Stimulated activated CD4-positive, alpha-beta T cell treated with anti-CD3 and anti-CD28 coated beads, TNF-alpha, amount 100 ng/mL, for 48 hours (primary cell): ENCODE measurements around the gene NHP2.
"Not testable (repeated sequence)": the region's sequence is repeated elsewhere in the genome, so short reads cannot be mapped to it uniquely, and the experiment has no call there.

Experiments used
- DNase-seq, 3 donors: peaks; one replicate each; pipeline ENCODE4 v3.0.0-alpha.2; 2020; ENCODE audit warnings: low read depth in 3 of 3

NHP2 gene

DNA sequence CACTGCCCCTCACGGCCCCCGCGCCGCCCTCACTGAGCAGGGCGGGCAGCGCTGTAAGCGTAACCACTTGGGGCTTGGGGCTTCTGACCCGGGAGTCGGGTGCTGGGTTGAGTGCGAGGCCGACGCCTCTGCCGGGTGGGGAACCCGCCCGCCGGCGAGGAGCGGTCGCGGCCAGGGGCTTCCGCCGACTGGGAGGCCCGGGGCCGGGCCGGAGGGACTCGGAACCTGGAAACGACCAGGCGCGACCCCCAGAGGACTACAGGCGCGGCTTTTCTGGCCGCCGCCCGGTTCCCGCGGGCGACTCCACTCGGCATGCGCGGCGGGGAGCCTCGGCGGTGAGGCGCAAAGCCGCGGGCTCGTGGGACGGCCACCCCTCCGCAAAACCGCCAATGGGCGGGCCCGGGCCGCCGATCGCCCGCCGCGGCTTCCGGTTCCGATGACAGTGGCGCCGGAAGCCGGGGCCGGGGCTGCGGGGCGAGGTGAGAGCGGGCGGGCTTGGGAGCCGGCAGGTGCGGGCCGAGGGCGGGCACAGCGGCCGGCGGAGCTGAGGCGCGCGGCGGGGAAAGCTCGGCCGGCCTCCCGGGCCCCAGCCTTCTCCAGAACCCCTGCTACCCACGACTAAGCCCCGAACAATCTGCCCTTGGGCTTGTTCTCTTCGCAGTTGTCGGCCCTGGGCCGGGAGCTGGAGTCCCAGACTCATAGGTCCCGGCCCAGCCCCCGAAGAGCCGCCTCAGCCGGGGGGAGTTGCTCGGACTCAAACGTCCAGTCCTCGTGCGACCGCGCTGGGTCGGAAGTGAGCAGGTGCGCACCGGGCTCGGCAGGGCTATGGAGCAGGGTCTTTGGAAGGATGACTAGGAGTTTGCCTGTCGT lies 22.9 kb downstream of the NHP2 start, which contains the start of gene RMND5B:
Gene RMND5B (plus strand): TSS at position 439 of the 870 bp plus-strand sequence. CDS start 7,106 bp downstream, outside the sequence.
- peak; percentile 69 to 86 (median 73) for DNase-seq

DNA sequence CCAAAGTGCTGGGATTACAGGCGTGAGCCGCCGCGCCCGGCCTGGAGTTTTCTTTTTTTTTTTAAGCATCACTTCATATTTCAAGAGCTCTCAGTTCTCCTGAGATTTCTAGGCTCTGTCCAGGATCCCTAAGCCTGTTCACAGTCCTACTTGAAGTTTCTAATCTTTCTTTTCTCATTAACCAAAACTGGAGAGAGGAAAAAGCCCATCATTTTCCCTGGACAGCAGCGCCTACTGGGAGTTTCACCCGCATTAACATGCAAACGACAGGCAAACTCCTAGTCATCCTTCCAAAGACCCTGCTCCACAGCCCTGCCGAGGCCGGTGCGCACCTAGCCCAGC lies 23.5 kb downstream of the NHP2 start:
- DNase-seq, result not testable (repeated sequence)

GRCh38 chr5:178129296-178129695 lies 24.4 kb downstream of the NHP2 start:
- DNase-seq, result no peak

GRCh38 chr5:178127300-178128009 lies 26.2 kb downstream of the NHP2 start:
- not testable (repeated sequence) for DNase-seq

- DNase-seq, result no peak
Observed at GRCh38 chr5:178126556-178126955, 27.1 kb downstream of the NHP2 start.

DNA sequence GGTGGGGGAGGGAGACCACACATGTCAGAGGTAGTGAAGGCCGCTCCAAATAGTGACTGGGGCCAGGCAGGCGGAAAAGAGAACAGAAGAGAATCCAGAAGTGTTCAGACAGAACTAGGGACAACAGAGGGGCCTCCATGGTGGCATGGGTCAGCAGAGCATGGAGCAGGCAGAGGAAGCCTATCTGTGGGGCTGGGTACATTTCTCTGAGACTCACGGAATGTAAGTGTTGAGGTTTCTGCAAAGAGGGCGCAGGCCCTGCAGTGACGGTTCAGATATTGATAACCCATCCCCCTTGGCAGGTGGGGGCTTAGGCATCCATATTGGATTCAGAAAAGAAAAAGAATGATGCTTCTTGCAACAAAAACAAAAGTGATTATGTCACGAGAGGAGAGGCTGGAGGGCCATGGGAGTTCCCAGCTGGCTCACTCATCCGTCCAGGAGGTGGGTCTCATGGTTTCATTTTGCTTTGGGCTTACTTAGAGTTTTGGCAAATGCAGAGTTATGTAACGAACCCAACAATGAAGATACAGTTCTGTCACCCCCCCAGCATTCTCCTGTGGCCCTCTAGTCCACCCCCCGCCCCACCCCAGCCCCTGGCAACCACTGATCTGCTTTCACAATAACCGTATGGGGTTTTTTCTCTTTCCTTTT lies 28.3 kb downstream of the NHP2 start:
- DNase-seq, result no peak

- no peak for DNase-seq
Observed at GRCh38 chr5:178123966-178124925, 29.4 kb downstream of the NHP2 start.

DNA sequence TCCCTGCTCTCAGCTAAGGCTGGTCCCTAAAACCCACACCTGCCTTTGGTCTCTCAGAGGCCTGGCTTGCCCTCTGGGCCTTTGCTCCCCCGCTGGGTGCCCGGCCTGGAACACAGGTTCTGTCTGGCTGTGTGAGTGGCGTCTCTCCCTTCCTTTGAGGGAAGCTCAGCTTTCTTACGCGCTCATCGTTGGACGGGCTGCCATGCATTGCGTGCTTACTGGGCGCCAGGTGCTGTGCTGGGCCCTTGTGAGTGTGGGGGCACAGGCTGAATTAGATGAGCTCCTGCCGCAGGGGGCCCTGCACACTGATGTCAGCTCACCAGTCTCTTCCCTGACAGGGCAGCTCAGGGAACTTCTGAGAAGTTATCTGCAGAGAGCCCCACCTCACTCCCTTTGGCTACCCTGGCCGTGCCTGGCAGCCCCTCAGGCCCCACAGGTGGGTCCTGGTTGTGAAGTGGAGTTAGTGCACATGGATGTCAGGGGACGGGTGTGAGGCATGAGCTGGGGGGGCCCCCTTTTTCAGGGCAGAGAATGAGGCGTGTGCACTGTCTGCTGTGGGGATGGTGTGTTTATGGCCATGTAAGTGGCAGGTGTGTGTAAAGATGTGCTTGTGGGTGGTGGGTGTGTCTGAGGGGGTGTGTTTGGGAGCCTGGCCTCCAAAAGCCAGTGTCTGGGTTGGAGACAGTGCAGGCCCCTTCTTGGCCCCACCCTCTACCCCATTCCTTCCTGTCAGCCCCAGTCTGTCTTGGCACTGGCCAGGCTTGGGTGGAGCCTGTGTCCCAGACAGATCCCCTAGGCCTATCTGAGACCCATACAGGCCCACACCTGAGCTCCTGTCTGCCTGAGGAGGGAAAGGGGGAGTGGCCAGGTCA lies 30.4 kb downstream of the NHP2 start:
- DNase-seq, result no peak

DNA sequence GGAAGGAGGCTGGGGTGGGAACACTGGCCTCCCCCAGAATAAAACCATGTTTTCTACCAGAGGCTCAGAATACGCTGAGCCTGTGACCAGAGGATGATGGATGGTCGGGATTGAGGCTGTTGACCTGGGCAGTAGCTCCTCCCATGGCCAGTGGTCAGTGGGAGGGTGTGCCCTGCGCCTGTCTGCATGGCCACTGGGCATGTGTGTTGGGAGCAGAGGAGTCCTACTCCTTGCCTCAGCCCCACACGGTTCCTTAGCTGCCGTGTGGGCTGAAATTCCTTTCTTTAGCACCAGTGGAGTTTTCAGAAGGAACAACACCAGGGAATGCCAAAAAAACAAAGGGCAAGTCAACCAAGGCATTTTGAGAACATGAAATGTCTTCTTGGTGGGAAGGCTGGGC lies 31.3 kb downstream of the NHP2 start:
- DNase-seq, result no peak

GRCh38 chr5:178121391-178122276 lies 32.1 kb downstream of the NHP2 start:
- no peak for DNase-seq

DNA sequence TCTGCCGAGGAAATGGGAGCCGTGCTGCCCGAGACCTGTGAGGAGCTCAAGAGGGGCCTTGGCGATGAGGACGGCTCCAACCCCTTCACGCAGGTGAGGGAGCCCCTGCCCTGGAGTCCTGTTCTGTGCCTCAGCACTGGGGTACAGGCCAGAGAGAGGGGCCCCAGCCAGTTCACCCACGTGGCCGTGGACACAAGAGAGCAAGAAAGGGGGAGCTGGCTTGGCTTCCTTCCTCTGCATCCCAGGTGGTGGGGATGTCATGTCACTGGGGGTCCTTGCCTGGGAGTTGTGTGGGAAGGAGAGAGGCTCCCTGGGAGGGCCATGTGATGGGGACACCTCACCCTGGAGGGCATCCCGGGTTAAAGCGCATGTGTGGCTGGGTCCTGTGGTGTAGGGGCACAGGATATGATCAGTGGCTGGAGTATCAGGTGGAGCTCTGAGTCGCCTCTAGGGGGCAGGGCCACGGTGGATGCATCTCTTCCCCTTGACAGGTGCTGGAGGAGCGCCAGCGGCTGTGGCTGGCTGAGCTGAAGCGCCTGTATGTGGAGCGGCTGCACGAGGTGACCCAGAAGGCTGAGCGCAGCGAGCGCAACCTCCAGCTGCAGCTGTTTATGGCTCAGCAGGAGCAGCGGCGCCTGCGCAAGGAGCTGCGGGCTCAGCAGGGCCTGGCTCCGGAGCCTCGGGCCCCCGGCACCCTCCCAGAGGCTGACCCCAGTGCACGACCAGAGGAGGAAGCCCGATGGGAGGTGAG lies 32.9 kb downstream of the NHP2 start:
- peak; percentile 60 to 81 (median 73) for DNase-seq

GRCh38 chr5:178119915-178120606 lies 33.6 kb downstream of the NHP2 start:
- no peak for DNase-seq

- DNase-seq, result no peak
Observed at GRCh38 chr5:178117923-178118701, 35.6 kb downstream of the NHP2 start.

DNA sequence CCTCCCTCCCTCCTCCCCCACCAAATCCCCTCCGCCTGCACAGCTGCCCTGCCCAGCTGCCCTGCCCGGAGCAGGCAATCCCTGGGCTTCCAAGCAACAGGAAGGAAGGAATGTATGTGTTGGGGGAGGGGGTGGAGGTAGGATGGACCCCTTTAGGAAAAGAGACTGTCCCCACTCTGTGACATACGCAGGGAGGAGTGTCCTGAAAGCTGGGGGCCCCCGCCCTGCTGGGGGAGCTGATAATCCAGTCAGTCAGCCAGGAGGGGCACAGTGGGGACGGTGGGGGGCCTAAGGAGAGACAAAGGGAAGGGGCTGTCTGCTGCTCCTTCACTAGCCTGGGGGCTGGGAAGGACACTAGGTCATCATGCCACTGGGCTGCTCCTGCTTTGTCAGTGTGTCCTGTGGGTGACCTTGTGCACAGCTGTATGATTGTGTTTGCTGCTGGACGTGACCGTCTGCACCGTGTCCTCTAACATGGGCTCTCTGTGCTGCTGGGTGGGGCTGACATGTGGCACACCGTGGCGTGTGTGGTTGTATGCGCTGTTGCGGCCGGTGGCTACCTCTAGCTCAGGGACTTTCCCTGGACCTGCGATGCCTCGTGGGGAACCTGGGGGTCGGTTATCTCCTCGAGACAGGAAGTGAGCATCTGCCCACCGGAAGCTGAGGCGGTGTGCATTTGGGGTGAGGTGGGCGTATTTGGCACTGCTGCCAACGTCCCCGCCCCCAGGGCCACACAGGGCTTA lies 37.4 kb downstream of the NHP2 start:
- DNase-seq, result peak in 1 of 3 donors; percentile 27

GRCh38 chr5:178115814-178116142 lies 37.9 kb downstream of the NHP2 start:
- DNase-seq, result no peak

GRCh38 chr5:178115136-178115813 lies 38.4 kb downstream of the NHP2 start:
- DNase-seq, result no peak
